CMK (cell line): ENCODE results near the gene VTI1B.
A peak's percentile ranks its signal among the peaks of the same experiment; 100 is the strongest.
"Not testable (repeated sequence)": the region's sequence is repeated elsewhere in the genome, so short reads cannot be mapped to it uniquely, and the experiment has no call there.

Experiments
- DNase-seq: peaks from one replicate; pipeline ENCODE4 v3.0.0-alpha.2; 2010; ENCODE audit warnings: low read depth

The VTI1B gene

DNA sequence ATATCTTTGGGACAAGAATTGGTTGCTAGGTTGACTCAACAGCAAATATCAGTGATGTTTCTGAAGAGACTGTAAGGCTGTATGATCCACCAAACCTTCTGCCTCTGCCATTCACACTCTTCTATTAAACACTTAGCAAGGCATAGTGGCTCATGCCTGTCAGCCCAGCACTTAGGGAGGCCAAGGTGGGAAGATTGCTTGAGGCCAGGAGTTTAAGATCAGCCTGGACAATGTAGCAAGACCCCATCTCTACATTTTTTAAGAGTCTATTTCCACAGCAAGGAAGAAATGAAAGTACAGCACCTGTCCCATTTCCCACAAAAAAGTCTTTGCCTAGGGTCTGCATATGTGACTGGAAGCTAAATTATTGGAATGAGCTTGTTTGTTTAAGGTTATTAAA is 46.9 kb downstream of the VTI1B start:
- DNase-seq: no peak

DNA sequence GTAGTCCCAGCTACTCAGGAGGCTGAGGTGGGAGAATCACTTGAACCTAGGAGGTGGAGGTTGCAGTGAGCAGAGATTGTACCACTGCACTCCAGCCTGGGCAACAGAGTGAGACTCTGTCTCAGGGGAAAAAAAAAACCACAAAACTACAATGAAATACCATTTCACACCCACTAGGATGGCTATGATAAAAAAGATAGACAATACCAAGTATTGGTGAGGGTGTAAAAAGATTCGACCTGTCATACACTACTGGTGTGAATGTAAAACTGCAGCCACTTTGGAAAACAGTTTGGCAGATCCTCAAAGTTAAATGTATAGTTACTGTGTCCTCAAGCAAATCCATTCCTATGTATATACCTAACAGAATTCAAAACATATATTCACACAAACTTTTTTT is 48.3 kb downstream of the VTI1B start:
- DNase-seq: not testable (repeated sequence)

DNA sequence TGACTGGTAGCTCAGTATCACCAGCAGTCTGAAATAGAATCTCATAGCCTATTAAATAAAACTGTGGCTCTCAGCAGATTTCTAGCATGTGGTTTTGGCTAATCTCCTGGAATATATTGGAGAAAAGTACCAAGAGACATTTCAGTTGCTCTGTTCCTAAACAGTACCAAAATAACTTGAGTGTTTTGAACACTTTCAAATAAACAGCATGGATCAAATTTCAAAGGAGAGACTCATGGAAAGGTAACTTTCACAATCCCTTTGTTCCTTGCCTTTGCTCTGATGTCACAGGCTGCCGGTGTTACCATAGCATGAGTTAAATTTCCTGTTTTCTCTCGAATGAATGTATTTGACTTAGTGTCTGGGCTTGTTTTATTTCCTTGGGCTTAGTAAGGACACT is 51.3 kb downstream of the VTI1B start:
- DNase-seq: no peak

DNA sequence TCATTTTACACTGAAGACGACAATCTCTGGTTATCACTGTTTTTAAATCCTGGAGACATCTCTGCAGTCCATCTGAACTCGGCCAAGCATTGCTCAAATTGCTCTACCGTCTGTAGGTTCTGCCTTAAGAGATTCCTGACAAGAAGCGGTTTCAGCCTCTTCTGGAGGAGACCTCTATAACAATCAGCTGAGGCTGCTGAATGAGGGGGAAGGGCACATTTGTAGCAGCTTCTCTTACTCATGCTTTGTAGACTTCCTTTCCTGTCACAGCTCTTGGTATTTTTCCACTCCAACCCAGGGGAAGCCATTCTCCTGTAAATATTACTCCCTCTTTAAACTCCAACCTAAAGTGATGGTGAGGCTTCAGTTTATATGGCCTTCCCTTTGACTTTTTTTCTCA is 51.8 kb downstream of the VTI1B start:
- DNase-seq: no peak

DNA sequence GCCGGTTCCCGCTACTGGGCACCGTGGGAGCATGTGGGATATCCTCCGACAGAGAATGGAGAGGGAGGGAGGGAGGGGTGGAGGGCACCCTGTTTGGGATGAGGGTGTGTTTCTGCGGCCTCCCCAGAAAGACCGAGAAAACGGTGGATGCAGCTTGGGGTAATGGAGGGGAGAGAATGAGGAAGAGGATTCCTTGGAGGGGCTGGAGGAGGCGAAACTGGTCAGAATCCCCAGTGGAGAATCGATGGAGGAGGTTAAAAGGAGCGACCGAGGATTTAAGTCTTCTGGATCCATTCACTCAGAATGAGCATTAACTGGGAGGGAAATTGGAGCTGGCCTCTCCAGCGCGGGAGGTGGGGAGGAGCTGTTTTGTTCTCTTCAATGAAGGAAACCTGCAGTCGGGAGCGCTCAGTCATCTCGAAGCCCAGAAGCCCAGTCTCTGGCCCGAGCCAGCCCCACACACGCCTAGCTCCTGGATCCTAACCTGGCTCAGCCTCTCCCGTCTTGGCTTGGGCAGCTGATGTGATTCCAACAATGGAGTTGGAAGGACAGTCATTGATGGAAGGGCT is 54.1 kb downstream of the VTI1B start:
- DNase-seq: no peak

DNA sequence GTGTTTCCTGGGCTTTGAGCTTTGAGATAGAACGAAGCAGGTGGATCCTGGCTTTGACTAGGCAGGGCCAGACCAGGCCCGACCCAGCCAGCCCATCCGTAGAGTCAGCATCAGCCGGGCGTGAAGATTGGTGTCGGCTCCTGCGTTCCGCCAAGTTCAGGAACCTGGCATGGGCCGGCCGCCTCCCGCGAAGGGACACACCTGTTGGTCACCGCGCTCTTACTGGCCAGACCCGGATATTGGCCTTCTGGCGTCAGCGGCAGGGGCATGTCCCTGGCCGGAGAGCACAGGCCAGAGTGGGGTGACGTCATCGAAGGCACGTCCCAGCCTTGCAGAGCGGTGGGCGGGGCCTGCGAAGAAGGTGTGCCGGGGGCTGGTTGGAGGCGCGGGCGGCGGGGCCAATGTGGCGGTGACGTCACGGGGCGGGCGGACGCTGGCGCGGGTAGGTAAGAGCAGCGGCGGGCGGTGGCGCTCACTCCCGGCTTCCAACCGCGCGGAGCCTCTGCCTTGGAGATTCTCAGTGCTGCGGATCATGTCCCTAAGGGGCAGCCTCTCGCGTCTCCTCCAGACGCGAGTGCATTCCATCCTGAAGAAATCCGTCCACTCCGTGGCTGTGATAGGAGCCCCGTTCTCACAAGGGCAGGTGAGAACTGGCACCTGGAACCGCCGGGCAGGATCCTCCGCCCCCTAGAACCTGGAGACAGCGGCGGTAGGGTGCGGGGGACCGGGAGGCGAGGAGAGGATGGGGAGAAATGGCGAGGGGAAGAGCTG is 54.8 kb downstream of the VTI1B start, which contains the start of gene ARG2:
ARG2 (plus strand) TSS at position 475 of the 771 bp plus-strand sequence; CDS start at position 533, 58 bp downstream.
- peak; percentile 74 for DNase-seq

DNA sequence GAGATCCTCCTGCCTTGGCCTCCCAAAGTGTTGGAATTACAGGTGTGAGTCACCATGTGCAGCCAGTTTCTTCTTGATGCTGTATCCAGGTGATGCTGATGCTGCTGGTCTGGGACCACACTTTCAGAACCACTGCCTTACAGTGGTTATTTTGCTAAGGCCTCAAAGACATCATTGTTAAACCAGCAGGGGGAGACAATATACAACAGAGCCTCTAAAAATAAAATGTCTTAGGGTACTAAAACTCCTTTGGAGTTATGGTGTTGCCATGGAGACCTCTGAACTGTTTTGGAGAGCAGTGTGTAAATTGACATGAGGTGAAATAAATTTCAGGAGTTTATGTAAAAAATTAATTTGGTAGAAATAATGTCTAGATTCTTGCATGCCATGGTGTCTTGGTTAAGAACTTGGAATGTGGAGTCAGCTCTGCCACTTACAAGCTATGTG is 55.8 kb downstream of the VTI1B start:
- DNase-seq: no peak

DNA sequence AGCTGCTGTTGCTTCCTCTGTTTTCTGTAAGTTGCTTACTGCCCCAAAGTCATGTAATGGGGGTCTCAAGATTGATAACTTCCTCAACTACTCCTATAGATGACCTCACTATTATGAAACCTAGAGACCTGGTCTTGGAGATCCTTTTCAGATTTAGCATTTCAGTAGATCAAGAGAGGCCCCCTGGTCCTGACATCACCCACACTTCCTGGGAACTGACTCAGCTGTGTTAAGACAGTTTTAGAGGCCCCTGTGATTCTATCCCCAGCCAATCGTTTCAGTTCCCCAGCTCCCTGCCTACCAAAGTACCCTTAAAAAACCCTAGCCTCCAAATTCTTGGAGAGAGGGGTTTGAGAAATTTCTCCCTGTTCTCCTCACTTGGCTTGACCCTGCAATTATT is 63.9 kb downstream of the VTI1B start:
- no peak for DNase-seq

DNA sequence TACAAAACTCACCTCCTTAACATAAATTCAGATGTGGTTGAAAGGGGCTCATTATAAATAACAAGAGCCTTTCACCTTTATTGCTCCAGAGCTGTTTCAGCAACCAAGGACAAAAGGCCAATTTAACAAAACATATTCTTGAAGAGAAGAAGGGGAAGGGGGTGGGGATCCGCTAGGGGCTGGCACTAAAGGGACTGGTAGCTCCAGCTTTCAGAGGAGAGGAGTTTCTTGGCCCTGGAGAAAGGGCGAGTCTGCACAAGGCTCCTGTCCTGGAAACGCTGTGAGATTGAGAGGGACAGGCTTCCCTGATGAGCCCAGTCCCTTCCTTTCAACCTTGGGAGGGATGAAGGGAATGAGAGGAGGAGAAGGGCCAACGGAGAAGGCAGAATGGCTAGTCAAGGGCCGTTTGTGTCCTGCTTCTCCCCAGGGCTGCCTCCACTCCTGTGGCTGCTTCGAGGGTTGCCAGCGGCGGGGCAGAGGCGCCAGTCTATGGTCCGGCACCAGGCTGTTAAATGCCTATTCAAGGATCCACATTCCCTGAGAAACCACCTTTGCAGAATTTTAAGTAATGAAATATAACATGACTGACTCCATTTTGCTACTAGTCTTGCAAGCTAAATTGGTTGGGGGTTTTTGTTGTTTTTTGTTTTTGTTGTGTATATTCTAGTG is 64.7 kb downstream of the VTI1B start:
- DNase-seq: no peak

DNA sequence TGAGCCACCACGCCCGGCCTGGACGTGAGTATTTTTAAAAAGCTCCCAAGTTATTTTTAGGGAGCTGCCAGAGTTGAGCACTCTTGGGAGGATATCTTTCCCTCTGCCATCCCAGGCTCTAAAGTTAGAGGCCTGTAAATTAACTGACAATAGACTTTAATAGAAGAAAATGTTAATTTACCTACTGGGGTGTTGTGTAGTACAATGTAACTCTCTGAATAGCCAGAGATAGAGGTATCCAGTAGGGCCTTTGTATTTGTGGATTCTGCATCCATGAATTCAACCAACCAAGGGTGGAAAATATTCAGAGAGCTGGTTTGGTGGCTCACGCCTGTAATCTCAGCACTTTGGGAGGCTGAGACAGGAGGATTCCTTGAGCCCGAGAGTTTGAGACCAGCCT is 66.8 kb downstream of the VTI1B start:
- no peak for DNase-seq

DNA sequence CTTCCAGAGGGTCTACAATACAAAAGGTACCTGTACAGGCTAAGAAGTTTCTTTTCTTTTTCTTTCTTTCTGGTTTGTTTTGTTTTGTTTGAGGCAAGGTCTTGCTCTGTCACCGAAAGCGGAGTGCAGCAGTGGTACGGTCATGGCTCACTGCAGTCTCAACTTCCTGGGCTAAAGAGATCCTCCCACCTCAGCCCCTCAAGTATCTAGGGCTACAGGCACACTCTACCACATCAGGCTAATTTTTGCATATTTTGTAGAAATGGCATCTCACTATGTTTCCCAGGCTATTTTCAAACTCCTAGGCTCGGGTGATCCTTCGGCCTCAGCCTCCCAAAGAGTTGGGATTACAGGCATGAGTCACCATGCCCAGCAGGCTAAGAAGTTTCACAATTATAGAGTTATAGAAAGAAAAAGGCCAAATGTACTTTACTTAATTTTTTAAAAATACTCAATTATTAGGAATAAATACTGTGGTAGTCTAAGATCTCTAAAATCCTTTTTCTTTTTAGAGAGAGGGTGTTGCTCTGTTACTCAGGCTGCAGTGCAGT is 71.4 kb downstream of the VTI1B start:
- DNase-seq: no peak

DNA sequence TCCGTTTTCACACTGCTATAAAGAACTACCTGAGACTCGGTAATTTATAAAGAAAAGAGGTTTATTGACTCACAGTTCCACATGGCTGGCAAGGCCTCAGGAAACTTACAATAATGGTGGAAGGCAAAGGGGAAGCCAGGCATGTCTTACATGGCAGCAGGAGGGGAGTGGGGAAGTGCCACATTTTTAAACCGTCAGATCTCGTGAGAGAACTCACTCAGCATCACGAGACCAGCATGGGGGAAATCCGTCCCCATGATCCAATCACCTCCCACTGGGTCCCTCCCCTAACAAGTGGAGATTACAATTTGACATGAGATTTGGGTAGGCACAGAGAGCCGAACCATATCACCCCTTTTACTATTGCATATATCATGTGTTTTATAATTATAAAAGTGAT is 72.4 kb downstream of the VTI1B start:
- no peak for DNase-seq

DNA sequence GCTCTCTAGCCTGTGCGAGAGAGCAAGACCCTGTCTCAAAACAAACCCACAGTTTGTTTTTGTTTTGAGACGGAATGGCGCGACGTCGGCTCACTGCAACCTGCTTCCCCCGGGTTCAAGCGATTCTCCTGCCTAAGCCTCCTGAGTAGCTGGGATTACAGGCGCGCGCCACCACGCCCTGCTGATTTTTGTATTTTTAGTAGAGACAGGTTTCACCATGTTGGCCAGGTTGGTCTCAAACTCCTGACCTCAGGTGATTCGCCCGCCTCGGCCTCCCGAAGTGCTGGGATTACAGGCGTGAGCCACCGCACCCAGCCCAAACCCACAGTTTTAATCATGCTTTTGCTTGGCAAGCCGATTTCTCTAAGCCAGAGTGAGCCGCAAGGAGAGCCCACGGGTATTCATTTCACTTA is 73.9 kb downstream of the VTI1B start:
- not testable (repeated sequence) for DNase-seq

DNA sequence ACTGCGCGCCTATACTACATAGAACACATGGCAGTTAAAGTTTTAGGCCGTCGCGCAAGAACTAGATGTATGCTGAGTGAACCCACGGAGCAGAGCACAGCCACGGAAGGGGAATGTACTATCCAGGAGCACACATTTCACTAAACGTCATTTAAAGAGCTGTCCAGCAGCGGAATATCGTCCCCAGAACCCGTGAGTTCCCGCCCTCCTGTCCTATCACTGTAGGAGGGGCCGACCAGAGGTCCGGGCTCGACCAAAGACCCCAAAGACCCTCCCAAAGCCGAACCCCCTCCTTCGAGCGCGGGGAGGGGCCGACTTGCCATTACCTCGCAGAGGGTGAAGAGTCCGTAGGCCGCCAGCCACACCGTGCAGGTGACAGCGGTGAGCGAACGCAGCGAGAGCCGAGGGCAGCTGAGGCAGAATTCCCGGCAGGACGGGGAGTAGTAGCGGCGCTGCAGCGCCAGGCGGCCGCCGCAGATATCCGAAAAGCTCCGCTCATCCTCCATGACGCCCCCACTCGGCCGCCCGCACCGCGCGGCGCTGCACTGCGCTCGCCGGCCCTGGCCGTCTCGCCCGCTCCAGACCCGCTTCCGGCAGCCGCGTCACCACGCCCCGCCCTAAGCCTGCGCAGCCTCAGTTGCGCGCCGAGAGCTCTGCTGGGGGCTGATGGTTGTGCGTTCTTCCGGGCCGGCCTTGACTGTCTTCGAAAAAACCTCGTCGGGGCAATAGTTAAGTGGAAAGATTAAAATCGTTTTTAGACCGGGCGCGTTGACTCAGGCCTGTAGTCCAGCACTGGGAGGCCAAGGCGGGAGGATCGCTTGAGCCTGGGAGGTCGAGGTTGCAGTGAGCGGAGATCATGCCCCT is 74.5 kb downstream of the VTI1B start, which contains the start of gene PIGH:
PIGH (minus strand) TSS at position 571 of the 864 bp plus-strand sequence; CDS start at position 506, 65 bp downstream.
- DNase-seq: peak; percentile 63
